H1 (cell line): ENCODE measurements around the gene PRKCZ. TPM values are rescaled to one million over a fixed set of nuclear protein-coding genes. Genes with fewer than 3 reads are reported as not detected.

ENCODE experiments used
- CTCF ChIA-PET: fragments of 300-600 bp; sonication (Branson Sonifier 250); formaldehyde crosslinking; loops from one replicate; lab custom pipeline; 2021; ENCODE audit not compliant: partially characterized antibody; lab: Charles Lee
- POLR2A ChIA-PET: fragments of 300-600 bp; sonication (Branson Sonifier 250); formaldehyde crosslinking; loops from one replicate; lab custom pipeline; 2021; ENCODE audit warnings: inconsistent platforms; ENCODE audit not compliant: partially characterized antibody; lab: Charles Lee
- DNase-seq, 2 experiments: peaks; one replicate each; pipeline versions ENCODE4 v3.0.0 to v3.0.0-alpha.2; 2010 to 2022; ENCODE audit warnings: low spot score in 2 of 2, low read depth in 1 of 2, mixed read lengths in 1 of 2
- FAIRE-seq: peaks from 2 replicates; lab custom pipeline; 2011; peaks lifted over from hg19 to GRCh38; lab: Jason Lieb, UNC
- H2AFZ ChIP-seq: 2 replicates; pipeline ENCODE4 v1.8.1; 2012; ENCODE audit warnings: low read length, inconsistent platforms
- H2AK5ac ChIP-seq: 2 replicates; pipeline ENCODE4 v1.6.1; 2013; ENCODE audit warnings: low read depth, low read length
- H2BK120ac ChIP-seq: replicated peaks from 2 replicates; pipeline ENCODE3; 2013; ENCODE audit warnings: low read depth, low read length, inconsistent platforms
- H2BK12ac ChIP-seq: 2 replicates; pipeline ENCODE4 v1.6.1; 2013; ENCODE audit warnings: low read depth, low read length
- H2BK15ac ChIP-seq: 2 replicates; pipeline ENCODE4 v1.6.1; 2013; ENCODE audit warnings: low read length
- H2BK20ac ChIP-seq: 2 replicates; pipeline ENCODE4 v1.6.1; 2013; ENCODE audit warnings: low read length
- H2BK5ac ChIP-seq: 2 replicates; pipeline ENCODE4 v1.6.1; 2013; ENCODE audit warnings: low read depth, low read length
- H3K14ac ChIP-seq: 2 replicates; pipeline ENCODE4 v1.6.1; 2013; ENCODE audit warnings: inconsistent platforms; ENCODE audit not compliant: insufficient read length
- H3K18ac ChIP-seq: 2 replicates; pipeline ENCODE4 v1.6.1; 2013; ENCODE audit warnings: low read length; ENCODE audit errors: extremely low read depth
- H3K23ac ChIP-seq: 2 replicates; pipeline ENCODE4 v1.6.1; 2013; ENCODE audit warnings: inconsistent platforms; ENCODE audit not compliant: insufficient read length
- H3K23me2 ChIP-seq: 2 replicates; pipeline ENCODE4 v1.6.1; 2013; ENCODE audit warnings: low read depth, low read length
- H3K27ac ChIP-seq: 2 replicates; pipeline ENCODE4 v1.6.1; 2011; ENCODE audit warnings: low read depth, low read length, inconsistent platforms
- H3K27me3 ChIP-seq, 4 experiments: replicated peaks in 1 of 4; 1 replicate in 1 of 4; 2 replicates in 3 of 4; pipeline versions ENCODE4 v1.6.1 to v1.8.1; 2011 to 2013; ENCODE audit warnings: low read length in 3 of 4, mild to moderate bottlenecking in 3 of 4, inconsistent platforms in 2 of 4, mixed read lengths in 2 of 4, moderate library complexity in 1 of 4; ENCODE audit not compliant: control insufficient read depth in 3 of 4, insufficient read depth in 3 of 4; ENCODE audit errors: extremely low read depth in 1 of 4
- H3K36me3 ChIP-seq, 4 experiments: 2 replicates each; pipeline versions ENCODE4 v1.6.1 to v1.8.1; 2011 to 2013; ENCODE audit warnings: mild to moderate bottlenecking in 4 of 4, low read length in 3 of 4, moderate library complexity in 2 of 4, control low read depth in 1 of 4, inconsistent platforms in 1 of 4; ENCODE audit not compliant: insufficient read depth in 4 of 4, control insufficient read depth in 2 of 4
- H3K4ac ChIP-seq: replicated peaks from 2 replicates; pipeline ENCODE3; 2013; ENCODE audit warnings: low read length, low read depth, mixed read lengths, inconsistent platforms; ENCODE audit not compliant: insufficient read length
- H3K4me1 ChIP-seq, 4 experiments: replicated peaks in 1 of 4; 1 replicate in 1 of 4; 2 replicates in 3 of 4; pipeline versions ENCODE4 v1.6.1 to v1.8.1; 2011 to 2013; ENCODE audit warnings: low read length in 3 of 4, inconsistent platforms in 2 of 4, mixed read lengths in 1 of 4; ENCODE audit not compliant: insufficient read depth in 4 of 4, control insufficient read depth in 3 of 4
- H3K4me2 ChIP-seq, 2 experiments: 2 replicates each; pipeline versions ENCODE4 v1.6.1 to v1.8.1; 2011 to 2013; ENCODE audit warnings: low read depth in 2 of 2, low read length in 2 of 2, control low read depth in 1 of 2, inconsistent platforms in 1 of 2, mild to moderate bottlenecking in 1 of 2; ENCODE audit not compliant: insufficient read depth in 1 of 2
- H3K4me3 ChIP-seq, 4 experiments: fragments of 200-600, 300-600 bp in 1 of 4; sonication (generic), shearing (Covaris generic), sonication (Bioruptor Twin) in 1 of 4; 2 replicates each; pipeline versions ENCODE4 v1.5.1 to v1.8.1; 2011 to 2016; ENCODE audit warnings: low read length in 4 of 4, low read depth in 3 of 4, control low read depth in 2 of 4, inconsistent platforms in 2 of 4, mild to moderate bottlenecking in 2 of 4, mixed read lengths in 1 of 4, moderate library complexity in 1 of 4; ENCODE audit not compliant: insufficient read depth in 2 of 4; ENCODE audit errors: extremely low read depth in 1 of 4
- H3K56ac ChIP-seq: replicated peaks from 2 replicates; pipeline ENCODE3; 2013; ENCODE audit warnings: low read depth, mild to moderate bottlenecking, mixed read lengths, low read length, inconsistent platforms; ENCODE audit not compliant: insufficient read length
- H3K79me1 ChIP-seq: 2 replicates; pipeline ENCODE4 v1.6.1; 2013; ENCODE audit warnings: low read depth, low read length, control low read depth
- H3K79me2 ChIP-seq, 2 experiments: 2 replicates each; pipeline versions ENCODE4 v1.6.1 to v1.8.1; 2012 to 2013; ENCODE audit warnings: low read length in 2 of 2, mild to moderate bottlenecking in 2 of 2, inconsistent platforms in 1 of 2; ENCODE audit not compliant: insufficient read depth in 2 of 2, control insufficient read depth in 1 of 2
- H3K9ac ChIP-seq, 4 experiments: replicated peaks in 1 of 4; 1 replicate in 1 of 4; 2 replicates in 3 of 4; pipeline versions ENCODE4 v1.6.1 to v1.8.1; 2011 to 2013; ENCODE audit warnings: low read depth in 3 of 4, low read length in 3 of 4, control low read depth in 2 of 4, mild to moderate bottlenecking in 2 of 4, moderate library complexity in 2 of 4, inconsistent platforms in 1 of 4; ENCODE audit errors: extremely low read depth in 1 of 4
- H3K9me3 ChIP-seq, 2 experiments: 2 replicates each; pipeline versions ENCODE4 v1.6.1 to v1.8.1; 2012 to 2013; ENCODE audit warnings: mild to moderate bottlenecking in 2 of 2, moderate library complexity in 2 of 2, control low read depth in 1 of 2, inconsistent platforms in 1 of 2, low read depth in 1 of 2, low read length in 1 of 2, mixed read lengths in 1 of 2; ENCODE audit not compliant: insufficient read depth in 2 of 2
- H4K20me1 ChIP-seq, 2 experiments: replicated peaks in 1 of 2; 2 replicates each; pipeline versions ENCODE3 to v1.8.1; 2011 to 2013; ENCODE audit warnings: inconsistent platforms in 2 of 2, low read length in 2 of 2, mild to moderate bottlenecking in 1 of 2; ENCODE audit not compliant: insufficient read depth in 2 of 2, control insufficient read depth in 1 of 2
- H4K5ac ChIP-seq: 2 replicates; pipeline ENCODE4 v1.6.1; 2013; ENCODE audit warnings: low read length, low read depth, mixed read lengths, inconsistent platforms; ENCODE audit not compliant: insufficient read length
- H4K8ac ChIP-seq: 2 replicates; pipeline ENCODE4 v1.8.0; 2013; ENCODE audit warnings: mild to moderate bottlenecking, moderate library complexity, low read length, inconsistent platforms; ENCODE audit not compliant: insufficient read depth; ENCODE audit errors: extremely low read depth
- H4K91ac ChIP-seq: replicated peaks from 2 replicates; pipeline ENCODE3; 2013; ENCODE audit warnings: low read length, mixed read lengths, inconsistent platforms; ENCODE audit not compliant: insufficient read length
- CBX5 ChIP-seq: fragments of 300-800, 300-1000 bp; sonication (generic); IDR thresholded peaks from 2 replicates; pipeline ENCODE4 v1.7.1; 2016; ENCODE audit warnings: antibody characterized with exemption, low read length, low read depth
- KDM4A ChIP-seq: IDR thresholded peaks from one replicate; pipeline ENCODE4 v1.7.1; 2012; ENCODE audit warnings: low read depth, mild to moderate bottlenecking, moderate library complexity, low read length, inconsistent platforms; ENCODE audit not compliant: severe bottlenecking
- NANOG ChIP-seq: IDR thresholded peaks from 2 replicates; pipeline ENCODE4 v1.6.1; 2011; ENCODE audit warnings: low read length, low read depth, mild to moderate bottlenecking, inconsistent platforms; ENCODE audit not compliant: insufficient read depth, poor library complexity, severe bottlenecking
- RNF2 ChIP-seq: fragments of 200-900, 300-1000 bp; sonication (generic); IDR thresholded peaks from 2 replicates; pipeline ENCODE4 v1.7.1; 2016; ENCODE audit warnings: borderline replicate concordance, low read depth, mild to moderate bottlenecking, antibody characterized with exemption, low read length; ENCODE audit not compliant: poor library complexity, severe bottlenecking; ENCODE audit errors: missing control alignments
- SIN3A ChIP-seq, 2 experiments: IDR thresholded peaks in 1 of 2; conservative IDR thresholded peaks in 1 of 2; 2 replicates each; pipeline ENCODE4 v1.6.1; 2011 to 2012; ENCODE audit warnings: low read length in 2 of 2, improper control_type of control experiment in 1 of 2, low read depth in 1 of 2, mild to moderate bottlenecking in 1 of 2
- SP4 ChIP-seq: IDR thresholded peaks from 2 replicates; pipeline ENCODE4 v1.6.1; 2012; ENCODE audit warnings: low read length, inconsistent platforms
- TBP ChIP-seq: IDR thresholded peaks from 2 replicates; pipeline ENCODE4 v1.6.1; 2011; ENCODE audit warnings: low read depth, low read length, improper control_type of control experiment
- TCF12 ChIP-seq: IDR thresholded peaks from 2 replicates; pipeline ENCODE4 v1.6.1; 2011; ENCODE audit warnings: low read depth, mild to moderate bottlenecking, low read length
- WGBS, 2 experiments: shearing (Covaris generic) in 1 of 2; methylation state at CpG; one replicate each; pipeline versions ENCODE4 v1.1.6 to v1.1.7; 2013 to 2015; ENCODE audit warnings: low lambda C conversion rate in 2 of 2, mixed read lengths in 2 of 2, inconsistent platforms in 1 of 2, low coverage in 1 of 2, missing lambda C conversion rate in 1 of 2; ENCODE audit not compliant: insufficient replicate concordance in 2 of 2, insufficient coverage in 1 of 2, insufficient read length in 1 of 2; ENCODE audit errors: extremely low coverage in 1 of 2, missing lambda C conversion rate in 1 of 2; 5-methylcytosine and 5-hydroxymethylcytosine counted together
- polyA plus RNA-seq, 7 experiments: library from polyadenylated mRNA; depleted of rRNA in 3 of 7; stranded (reverse) in 5 of 7; unstranded in 2 of 7; fragments of >200 nt in 5 of 7; fragments of 200-250 nt in 2 of 7; gene quantifications; 1 replicate in 5 of 7; 2 replicates in 1 of 7; 4 replicates in 1 of 7; pipeline versions ENCODE4 v1.2.1 to v1.2.3, GENCODE V29; 2011 to 2013; ENCODE audit warnings: missing spikeins in 2 of 7, mixed read lengths in 2 of 7
- total RNA-seq: library from RNA; stranded (reverse); fragmentation: NEBNext Ultra II Directional; extraction: Animal tissue kit (Norgen Biotek cat#: 25700); gene quantifications from 2 replicates; pipeline ENCODE4 v1.2.1, GENCODE V29; 2021

The PRKCZ gene
- total and polyA plus RNA-seq, 2 of the 8 experiments (the other 6 are each of a cell fraction or from before 2014, with no cell fraction given), result 37.4 to 45.1 TPM

GRCh38 chr1:2024451-2024850 lies 25.8 kb upstream of the PRKCZ start:
- Histone ChIP-seq H3K23me2 (peaks cover 4% of the 10 kb centered on the region; the same call in 1 of the 2 replicates), H4K20me1 (peaks cover 0 to 4% of the 10 kb centered on the region in 2 experiments), H3K4me2 (no peak overlapping the region), H3K14ac (no peak overlapping the region), H2BK120ac (no peak overlapping the region), H2BK12ac (no peak overlapping the region), H3K9ac (no peak overlapping the region), H4K91ac (no peak overlapping the region), H4K5ac (no peak overlapping the region), H3K27ac (no peak overlapping the region), H3K79me1 (no peaks in the 10 kb centered on the region), H3K23ac (no peak overlapping the region), H2BK15ac (no peak overlapping the region), H2AFZ (no peak overlapping the region), H4K8ac (no peak overlapping the region), H2BK5ac (no peak overlapping the region), H3K4ac (no peak overlapping the region), H3K18ac (no peak overlapping the region), H3K4me1 (peaks cover 0 to 6% (median 0%) of the 10 kb centered on the region in 4 experiments; a peak in 1 of 7 replicates), H3K36me3 (no peaks in the 10 kb centered on the region), H2BK20ac (no peak overlapping the region), H3K79me2 (no peaks in the 10 kb centered on the region), H3K9me3 (no peaks in the 10 kb centered on the region), H3K4me3 (no peak overlapping the region), H3K56ac (no peak overlapping the region), H3K27me3 (peaks cover 3 to 17% (median 13%) of the 10 kb centered on the region in 4 experiments), H2AK5ac (no peak overlapping the region)
- ChIA-PET CTCF (interaction anchor here (1.4 to 8.0 kb wide), 4 partner anchors 21 to 80 kb away, joined by 4 to 66 read pairs (median 6); no protein-coding TSS in a partner anchor), POLR2A (no interaction called here)
- no peak for FAIRE-seq
- 84% methylated on average over 8 of the region's 10 CpGs; no CpG with 5 or more reads in 1 of the 2 experiments for whole genome bisulfite sequencing, 2 experiments
- DNase-seq, result no peak
- TF ChIP-seq KDM4A (no peak), TCF12 (no peak), SP4 (no peak), CBX5 (no peak), SIN3A (conservative IDR thresholded peaks at IDR 0.05 in 1 of 2, IDR thresholded peaks at IDR 0.05 in 1 of 2; ENCODE audit: low read depth in 1 of 2, low read length in 2 of 2) (no peak), RNF2 (no peak), NANOG (no peak), TBP (no peak)
